SK-N-SH treated with all-trans-retinoic acid at 6 μM for 48 hours (cell line): ENCODE measurements around the gene FOXO1.

ENCODE experiments used
- ATAC-seq: fragments of 200-7000 bp; cut with Tn5 transposase; 3 replicates; pipeline ENCODE4 v1.9.1; 2020; ENCODE audit warnings: mild to moderate bottlenecking, moderate library complexity
- ARNTL ChIP-seq: fragments of 450-650 bp; formaldehyde crosslinking; IDR thresholded peaks from 2 replicates; pipeline ENCODE4 v1.5.0; 2020; ENCODE audit warnings: low read depth, mild to moderate bottlenecking, moderate library complexity, borderline replicate concordance
- BACH2 ChIP-seq: fragments of 250-450 bp; sonication (Bioruptor Pico); IDR thresholded peaks from 2 replicates; pipeline ENCODE4 v1.9.0; 2021; ENCODE audit warnings: mild to moderate bottlenecking, borderline replicate concordance
- ISL1 ChIP-seq: fragments of 250-450 bp; sonication (Bioruptor Pico); IDR thresholded peaks from 2 replicates; pipeline ENCODE4 v2.1.2; 2022; ENCODE audit warnings: mild to moderate bottlenecking, moderate library complexity
- OSR1 ChIP-seq: fragments of 250-450 bp; sonication (Bioruptor Pico); IDR thresholded peaks from 2 replicates; pipeline ENCODE4 v1.8.0; 2022; ENCODE audit warnings: moderate library complexity, mild to moderate bottlenecking, inconsistent platforms
- POU6F1 ChIP-seq: fragments of 250-450 bp; sonication (Bioruptor Pico); IDR thresholded peaks from 2 replicates; pipeline ENCODE4 v1.8.0; 2021; ENCODE audit warnings: low read depth, mild to moderate bottlenecking, moderate library complexity, borderline replicate concordance
- PPARA ChIP-seq: fragments of 250-450 bp; sonication (Bioruptor Pico); IDR thresholded peaks from 2 replicates; pipeline ENCODE4 v1.5.0; 2020; ENCODE audit warnings: mild to moderate bottlenecking, borderline replicate concordance
- SNAI2 ChIP-seq: fragments of 250-450 bp; sonication (Bioruptor Pico); IDR thresholded peaks from 2 replicates; pipeline ENCODE4 v1.5.0; 2020; ENCODE audit warnings: mild to moderate bottlenecking, moderate library complexity
- TCF4 ChIP-seq: fragments of 250-450 bp; sonication (Bioruptor Pico); IDR thresholded peaks from 2 replicates; pipeline ENCODE4 v1.8.0; 2021; ENCODE audit warnings: mild to moderate bottlenecking, moderate library complexity, borderline replicate concordance
- TOX ChIP-seq: fragments of 250-450 bp; sonication (Bioruptor Pico); IDR thresholded peaks from 2 replicates; pipeline ENCODE4 v1.8.0; 2021; ENCODE audit warnings: mild to moderate bottlenecking, moderate library complexity, borderline replicate concordance
- ZFP30 ChIP-seq: fragments of 450-650 bp; formaldehyde crosslinking; IDR thresholded peaks from 2 replicates; pipeline ENCODE4 v1.5.0; 2022; ENCODE audit warnings: mild to moderate bottlenecking, moderate library complexity
- ZNF565 ChIP-seq: fragments of 450-650 bp; formaldehyde crosslinking; conservative IDR thresholded peaks from 2 replicates; pipeline ENCODE4 v1.5.0; 2020; ENCODE audit warnings: low read depth, mild to moderate bottlenecking, moderate library complexity
- ZNF70 ChIP-seq: fragments of 450-650 bp; formaldehyde crosslinking; IDR thresholded peaks from 2 replicates; pipeline ENCODE4 v1.5.0; 2020; ENCODE audit warnings: mild to moderate bottlenecking, moderate library complexity
- TF ChIP-seq, protein P1 (sequence below): fragments of 250-450 bp; sonication (Bioruptor Pico); IDR thresholded peaks from 2 replicates; pipeline ENCODE4 v1.5.1; 2020; ENCODE audit warnings: low read depth, mild to moderate bottlenecking, moderate library complexity
- TF ChIP-seq, protein P2 (sequence below): fragments of 250-450 bp; sonication (Bioruptor Pico); IDR thresholded peaks from 2 replicates; pipeline ENCODE4 v1.5.0; 2020; ENCODE audit warnings: mild to moderate bottlenecking, moderate library complexity
- TF ChIP-seq, protein P3 (sequence below): fragments of 250-450 bp; sonication (Bioruptor Pico); IDR thresholded peaks from 2 replicates; pipeline ENCODE4 v1.5.1; 2021; ENCODE audit warnings: mild to moderate bottlenecking, moderate library complexity

Gene FOXO1

GRCh38 chr13:40661875-40662665 is 4.4 kb downstream of the FOXO1 start:
- TF ChIP-seq ZFP30 (CRISPR knock-in tag), result no peak
- no peak for ATAC-seq

DNA sequence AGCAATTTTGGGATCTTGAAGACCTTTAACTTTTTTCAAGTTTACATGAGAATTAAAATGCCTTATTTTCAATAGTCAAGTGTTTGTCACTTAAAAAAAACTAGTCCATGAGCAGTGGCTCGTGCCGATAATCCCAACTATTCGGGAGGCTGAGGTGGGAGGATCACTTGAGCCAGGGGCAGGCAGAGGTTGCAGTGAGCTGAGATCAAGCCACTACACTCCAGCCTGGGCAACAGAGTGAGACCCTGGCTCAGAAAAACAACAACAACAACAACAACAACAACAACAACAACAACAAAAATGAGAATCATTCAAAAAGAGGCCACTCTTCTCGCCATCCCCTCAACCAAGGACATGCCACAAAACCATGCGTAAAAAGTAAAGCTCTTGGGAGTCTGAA is 5.7 kb downstream of the FOXO1 start:
- no peak for ATAC-seq
- TF ChIP-seq ZFP30 (CRISPR knock-in tag), result no peak
- TF ChIP-seq, protein P1, sequence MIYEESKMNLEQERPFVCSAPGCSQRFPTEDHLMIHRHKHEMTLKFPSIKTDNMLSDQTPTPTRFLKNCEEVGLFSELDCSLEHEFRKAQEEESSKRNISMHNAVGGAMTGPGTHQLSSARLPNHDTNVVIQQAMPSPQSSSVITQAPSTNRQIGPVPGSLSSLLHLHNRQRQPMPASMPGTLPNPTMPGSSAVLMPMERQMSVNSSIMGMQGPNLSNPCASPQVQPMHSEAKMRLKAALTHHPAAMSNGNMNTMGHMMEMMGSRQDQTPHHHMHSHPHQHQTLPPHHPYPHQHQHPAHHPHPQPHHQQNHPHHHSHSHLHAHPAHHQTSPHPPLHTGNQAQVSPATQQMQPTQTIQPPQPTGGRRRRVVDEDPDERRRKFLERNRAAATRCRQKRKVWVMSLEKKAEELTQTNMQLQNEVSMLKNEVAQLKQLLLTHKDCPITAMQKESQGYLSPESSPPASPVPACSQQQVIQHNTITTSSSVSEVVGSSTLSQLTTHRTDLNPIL (CRISPR knock-in tag), result no peak

GRCh38 chr13:40660141-40660664 is 6.2 kb downstream of the FOXO1 start:
- ATAC-seq, result no peak
- TF ChIP-seq SNAI2 (CRISPR knock-in tag), result no peak
- no peak for TF ChIP-seq PPARA (CRISPR knock-in tag)

- peak; percentile 36 for ATAC-seq
- 0 out of 2 replicates have a peak, but pooled peaks have one; percentile 10 for TF ChIP-seq ISL1 (CRISPR knock-in tag)
- TF ChIP-seq BACH2 (CRISPR knock-in tag), result no peak
- TF ChIP-seq, all 23 proteins: peak for 1
These were observed 8.5 kb downstream of the FOXO1 start for GRCh38 chr13:40657951-40658350.

DNA sequence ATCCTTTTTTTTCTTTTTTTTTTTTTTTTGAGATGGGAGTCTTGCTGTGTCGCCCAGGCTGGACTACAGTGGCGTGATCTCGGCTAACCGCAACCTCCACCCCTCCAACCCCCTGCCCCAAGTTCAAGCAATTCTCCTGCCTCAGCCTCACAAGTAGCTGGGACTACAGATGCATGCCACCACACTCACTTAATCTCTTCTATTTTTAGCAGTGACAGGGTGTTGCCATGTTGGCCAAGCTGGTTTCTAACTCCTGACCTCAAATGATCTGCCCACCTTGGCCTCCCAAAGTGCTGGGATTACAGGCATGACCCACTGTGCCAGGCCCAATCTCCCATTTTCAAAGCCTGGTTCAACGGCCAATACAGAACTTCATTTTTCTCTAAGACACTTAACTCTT is 9.1 kb downstream of the FOXO1 start:
- no peak for ATAC-seq
- TF ChIP-seq POU6F1 (no peak), TCF4 (no peak), TOX (CRISPR knock-in tag) (no peak), ZNF565 (CRISPR knock-in tag) (no peak), ARNTL (CRISPR knock-in tag) (no peak), ZNF70 (no peak), OSR1 (CRISPR knock-in tag) (no peak)
- TF ChIP-seq, protein P1 (CRISPR knock-in tag), result no peak
- TF ChIP-seq, protein P2, sequence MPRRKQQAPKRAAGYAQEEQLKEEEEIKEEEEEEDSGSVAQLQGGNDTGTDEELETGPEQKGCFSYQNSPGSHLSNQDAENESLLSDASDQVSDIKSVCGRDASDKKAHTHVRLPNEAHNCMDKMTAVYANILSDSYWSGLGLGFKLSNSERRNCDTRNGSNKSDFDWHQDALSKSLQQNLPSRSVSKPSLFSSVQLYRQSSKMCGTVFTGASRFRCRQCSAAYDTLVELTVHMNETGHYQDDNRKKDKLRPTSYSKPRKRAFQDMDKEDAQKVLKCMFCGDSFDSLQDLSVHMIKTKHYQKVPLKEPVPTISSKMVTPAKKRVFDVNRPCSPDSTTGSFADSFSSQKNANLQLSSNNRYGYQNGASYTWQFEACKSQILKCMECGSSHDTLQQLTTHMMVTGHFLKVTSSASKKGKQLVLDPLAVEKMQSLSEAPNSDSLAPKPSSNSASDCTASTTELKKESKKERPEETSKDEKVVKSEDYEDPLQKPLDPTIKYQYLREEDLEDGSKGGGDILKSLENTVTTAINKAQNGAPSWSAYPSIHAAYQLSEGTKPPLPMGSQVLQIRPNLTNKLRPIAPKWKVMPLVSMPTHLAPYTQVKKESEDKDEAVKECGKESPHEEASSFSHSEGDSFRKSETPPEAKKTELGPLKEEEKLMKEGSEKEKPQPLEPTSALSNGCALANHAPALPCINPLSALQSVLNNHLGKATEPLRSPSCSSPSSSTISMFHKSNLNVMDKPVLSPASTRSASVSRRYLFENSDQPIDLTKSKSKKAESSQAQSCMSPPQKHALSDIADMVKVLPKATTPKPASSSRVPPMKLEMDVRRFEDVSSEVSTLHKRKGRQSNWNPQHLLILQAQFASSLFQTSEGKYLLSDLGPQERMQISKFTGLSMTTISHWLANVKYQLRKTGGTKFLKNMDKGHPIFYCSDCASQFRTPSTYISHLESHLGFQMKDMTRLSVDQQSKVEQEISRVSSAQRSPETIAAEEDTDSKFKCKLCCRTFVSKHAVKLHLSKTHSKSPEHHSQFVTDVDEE (CRISPR knock-in tag), result no peak

DNA sequence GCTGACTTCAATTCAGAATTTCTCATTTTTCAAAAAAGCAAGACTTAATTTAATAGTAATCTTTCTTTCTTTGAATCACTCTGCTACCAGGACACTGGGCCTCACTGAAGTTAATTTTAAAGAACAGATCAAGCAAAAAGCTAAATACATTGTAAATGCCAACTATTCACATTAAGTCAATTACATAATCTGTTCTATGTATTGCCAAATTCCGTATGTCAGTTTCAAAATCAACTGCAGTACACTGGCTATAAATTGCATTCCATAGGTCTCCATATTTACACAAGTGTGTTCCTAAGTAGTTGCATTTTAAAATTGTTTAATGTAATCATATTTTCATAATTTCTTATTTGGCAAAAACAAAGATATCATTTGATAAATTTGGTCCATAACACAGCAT is 10.1 kb downstream of the FOXO1 start:
- peak; percentile 88 for TF ChIP-seq ISL1 (CRISPR knock-in tag)
- TF ChIP-seq, protein P3, sequence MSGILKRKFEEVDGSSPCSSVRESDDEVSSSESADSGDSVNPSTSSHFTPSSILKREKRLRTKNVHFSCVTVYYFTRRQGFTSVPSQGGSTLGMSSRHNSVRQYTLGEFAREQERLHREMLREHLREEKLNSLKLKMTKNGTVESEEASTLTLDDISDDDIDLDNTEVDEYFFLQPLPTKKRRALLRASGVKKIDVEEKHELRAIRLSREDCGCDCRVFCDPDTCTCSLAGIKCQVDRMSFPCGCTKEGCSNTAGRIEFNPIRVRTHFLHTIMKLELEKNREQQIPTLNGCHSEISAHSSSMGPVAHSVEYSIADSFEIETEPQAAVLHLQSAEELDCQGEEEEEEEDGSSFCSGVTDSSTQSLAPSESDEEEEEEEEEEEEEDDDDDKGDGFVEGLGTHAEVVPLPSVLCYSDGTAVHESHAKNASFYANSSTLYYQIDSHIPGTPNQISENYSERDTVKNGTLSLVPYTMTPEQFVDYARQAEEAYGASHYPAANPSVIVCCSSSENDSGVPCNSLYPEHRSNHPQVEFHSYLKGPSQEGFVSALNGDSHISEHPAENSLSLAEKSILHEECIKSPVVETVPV (CRISPR knock-in tag), result 0 out of 2 replicates have a peak, but pooled peaks have one; percentile 20
- TF ChIP-seq, protein P2 (CRISPR knock-in tag), result no peak
- TF ChIP-seq, protein P1 (CRISPR knock-in tag), result 0 out of 2 replicates have a peak, but pooled peaks have one; percentile 45
- peak; percentile 37; the same call in 2 of the 3 replicates for ATAC-seq
